ENCODE data around the gene IL25. TPM values are rescaled to one million over a fixed set of nuclear protein-coding genes. Genes with fewer than 3 reads are reported as not detected.

The IL25 gene
- total and polyA plus RNA-seq, 2 of the 8 experiments (the other 6 are each of a cell fraction or from before 2014, with no cell fraction given), result not detected

- no peak for TF ChIP-seq CEBPB (IDR thresholded peaks at IDR 0.05; ENCODE audit: low read depth, low read length)
- no peak for TF ChIP-seq SP2 (IDR thresholded peaks at IDR 0.05; ENCODE audit: low read length)
- no peak for TF ChIP-seq TCF12 (IDR thresholded peaks at IDR 0.05; ENCODE audit: low read depth, low read length)
- TF ChIP-seq CHD1 (IDR thresholded peaks at IDR 0.05; ENCODE audit: low read depth, low read length), result no peak
- no peak for TF ChIP-seq CTCF (IDR thresholded peaks at IDR 0.05; ENCODE audit: control extremely low read depth in 1 of 3, insufficient read depth in 1 of 3, low read depth in 1 of 3, low read length in 3 of 3)
- no peak for TF ChIP-seq SIRT6 (IDR thresholded peaks at IDR 0.05; ENCODE audit: low read length)
- TF ChIP-seq SIX5 (IDR thresholded peaks at IDR 0.05; ENCODE audit: low read depth, low read length), result no peak
These were observed 23.3 kb upstream of the IL25 start (continued) for GRCh38 chr14:23349156-23349845.

All from H1 (cell line).